GM18511 (cell line): ENCODE data around the gene KLK10.
"Not testable (repeated sequence)": the region's sequence is repeated elsewhere in the genome, so short reads cannot be mapped to it uniquely, and the experiment has no call there.

Source experiments
- ATAC-seq: cut with Tn5 transposase; IDR thresholded peaks from one replicate; pipeline ENCODE4 v1.9.1; 2021; ENCODE audit warnings: mild to moderate bottlenecking, moderate library complexity; ENCODE audit not compliant: unreplicated experiment

The KLK10 gene

GRCh38 chr19:50969810-50970209 lies 49.7 kb downstream of the KLK10 start:
- not testable (repeated sequence) for ATAC-seq

GRCh38 chr19:50969413-50969760 lies 50.1 kb downstream of the KLK10 start, which contains the start of gene KLK6:
KLK6 (minus strand) TSS chr19:50969591; CDS start chr19:50968104, 1,487 bp downstream.
- no peak for ATAC-seq

- ATAC-seq, result no peak
These were observed 50.6 kb downstream of the KLK10 start for GRCh38 chr19:50968716-50969412.

- ATAC-seq, result no peak
These were observed 51.4 kb downstream of the KLK10 start for GRCh38 chr19:50967929-50968715.

- ATAC-seq, result no peak
These were observed 55.2 kb downstream of the KLK10 start for GRCh38 chr19:50964266-50964665.

GRCh38 chr19:50963381-50963780 lies 56.1 kb downstream of the KLK10 start:
- ATAC-seq, result no peak
